ENCODE data around the gene MAP3K20. TPM values are rescaled to one million over a fixed set of nuclear protein-coding genes. Genes with fewer than 3 reads are reported as not detected.

MAP3K20 gene
- total RNA-seq, 2 donors from 2014 or later: 22.6 to 38.9 TPM

DNA sequence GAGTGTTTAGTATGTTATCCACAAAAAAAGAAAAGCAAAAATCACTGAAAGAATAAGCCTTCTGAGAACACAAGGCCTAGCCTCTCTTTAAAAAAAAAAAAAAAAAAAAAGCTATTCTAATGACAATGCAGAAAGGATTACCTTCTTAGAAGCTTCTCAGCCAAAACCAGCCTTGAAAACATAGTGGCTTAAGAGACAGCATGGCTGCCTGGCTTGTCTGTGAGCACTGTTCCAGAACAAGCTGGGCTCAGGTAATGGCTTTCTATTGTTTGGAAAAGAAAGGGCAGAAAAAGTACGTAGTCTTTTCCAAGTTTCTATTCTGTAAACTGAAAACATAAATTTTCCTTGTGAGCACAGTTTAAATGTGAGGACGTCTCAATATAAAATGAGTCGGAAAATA lies 119.5 kb downstream of the MAP3K20 start:
- TF ChIP-seq, protein P1, sequence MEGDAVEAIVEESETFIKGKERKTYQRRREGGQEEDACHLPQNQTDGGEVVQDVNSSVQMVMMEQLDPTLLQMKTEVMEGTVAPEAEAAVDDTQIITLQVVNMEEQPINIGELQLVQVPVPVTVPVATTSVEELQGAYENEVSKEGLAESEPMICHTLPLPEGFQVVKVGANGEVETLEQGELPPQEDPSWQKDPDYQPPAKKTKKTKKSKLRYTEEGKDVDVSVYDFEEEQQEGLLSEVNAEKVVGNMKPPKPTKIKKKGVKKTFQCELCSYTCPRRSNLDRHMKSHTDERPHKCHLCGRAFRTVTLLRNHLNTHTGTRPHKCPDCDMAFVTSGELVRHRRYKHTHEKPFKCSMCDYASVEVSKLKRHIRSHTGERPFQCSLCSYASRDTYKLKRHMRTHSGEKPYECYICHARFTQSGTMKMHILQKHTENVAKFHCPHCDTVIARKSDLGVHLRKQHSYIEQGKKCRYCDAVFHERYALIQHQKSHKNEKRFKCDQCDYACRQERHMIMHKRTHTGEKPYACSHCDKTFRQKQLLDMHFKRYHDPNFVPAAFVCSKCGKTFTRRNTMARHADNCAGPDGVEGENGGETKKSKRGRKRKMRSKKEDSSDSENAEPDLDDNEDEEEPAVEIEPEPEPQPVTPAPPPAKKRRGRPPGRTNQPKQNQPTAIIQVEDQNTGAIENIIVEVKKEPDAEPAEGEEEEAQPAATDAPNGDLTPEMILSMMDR (IDR thresholded peaks at IDR 0.05): no peak
- H3K27me3 ChIP-seq: no peaks in the 10 kb centered on the region
- intact Hi-C loops (cut with DNase I): no loop called here
- no peaks in the 10 kb centered on the region for H3K4me1 ChIP-seq
- H3K36me3 ChIP-seq: no peaks in the 10 kb centered on the region
- no peak overlapping the region for H3K9ac ChIP-seq (ENCODE audit: low read depth in 2 of 2, low read length in 2 of 2)
- no peak overlapping the region for H3K4me3 ChIP-seq
- DNase-seq: no peak
- no peak overlapping the region for H3K27ac ChIP-seq
- H3K9me3 ChIP-seq: no peaks in the 10 kb centered on the region

DNA sequence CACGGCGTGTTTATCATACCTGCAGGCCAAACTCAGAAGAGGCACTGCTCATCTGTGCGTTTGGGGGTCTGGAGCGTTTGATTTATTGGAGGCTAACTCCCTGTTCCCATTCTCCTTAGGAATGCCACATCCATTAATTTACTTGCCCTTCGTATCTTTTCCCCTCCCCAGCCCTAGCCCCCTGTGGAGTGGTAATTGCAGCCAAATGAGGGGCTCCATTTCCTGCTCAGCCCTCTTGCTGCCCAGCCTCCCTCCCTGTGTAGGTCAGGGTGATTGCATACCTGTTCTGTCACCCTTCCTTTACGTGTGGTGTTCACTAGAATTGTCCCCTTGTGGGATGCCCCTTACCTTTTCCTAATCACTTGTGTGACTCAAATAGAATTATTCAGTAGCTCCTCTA lies 120.4 kb downstream of the MAP3K20 start:
- no peaks in the 10 kb centered on the region for H3K4me1 ChIP-seq
- intact Hi-C loops (cut with DNase I): no loop called here
- TF ChIP-seq, protein P1 (IDR thresholded peaks at IDR 0.05): no peak
- H3K36me3 ChIP-seq: no peaks in the 10 kb centered on the region
- no peak overlapping the region for H3K27ac ChIP-seq
- H3K4me3 ChIP-seq: no peak overlapping the region
- H3K9ac ChIP-seq (ENCODE audit: low read depth in 2 of 2, low read length in 2 of 2): no peak overlapping the region
- H3K9me3 ChIP-seq: no peaks in the 10 kb centered on the region
- H3K27me3 ChIP-seq: no peaks in the 10 kb centered on the region
- DNase-seq: no peak

DNA sequence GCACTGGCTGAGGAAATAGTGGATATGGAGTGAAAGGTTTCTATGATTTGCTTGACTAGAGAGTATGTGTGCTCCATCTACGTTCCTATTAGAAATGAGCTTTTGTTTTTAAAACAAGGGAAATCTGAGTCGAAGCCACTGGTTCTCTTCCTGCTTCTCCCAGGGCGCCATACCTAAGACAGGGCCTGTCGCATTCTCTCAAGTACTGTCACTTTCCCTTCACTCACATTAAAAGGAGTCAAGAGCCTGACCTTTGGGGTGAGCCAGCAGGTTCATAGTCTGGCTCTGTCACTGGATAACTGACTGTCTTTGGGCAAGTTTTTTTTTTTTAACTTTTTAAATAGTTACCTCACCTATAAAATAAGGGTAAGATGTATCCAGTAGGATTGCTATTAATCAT lies 121.0 kb downstream of the MAP3K20 start:
- TF ChIP-seq, protein P1 (IDR thresholded peaks at IDR 0.05): no peak
- Histone ChIP-seq H3K9ac (ENCODE audit: low read depth in 2 of 2, low read length in 2 of 2) (no peak overlapping the region), H3K4me3 (no peak overlapping the region), H3K27ac (no peak overlapping the region), H3K36me3 (no peaks in the 10 kb centered on the region), H3K9me3 (no peaks in the 10 kb centered on the region), H3K4me1 (no peaks in the 10 kb centered on the region), H3K27me3 (no peaks in the 10 kb centered on the region)
- intact Hi-C loops (cut with DNase I): no loop called here
- no peak for DNase-seq

DNA sequence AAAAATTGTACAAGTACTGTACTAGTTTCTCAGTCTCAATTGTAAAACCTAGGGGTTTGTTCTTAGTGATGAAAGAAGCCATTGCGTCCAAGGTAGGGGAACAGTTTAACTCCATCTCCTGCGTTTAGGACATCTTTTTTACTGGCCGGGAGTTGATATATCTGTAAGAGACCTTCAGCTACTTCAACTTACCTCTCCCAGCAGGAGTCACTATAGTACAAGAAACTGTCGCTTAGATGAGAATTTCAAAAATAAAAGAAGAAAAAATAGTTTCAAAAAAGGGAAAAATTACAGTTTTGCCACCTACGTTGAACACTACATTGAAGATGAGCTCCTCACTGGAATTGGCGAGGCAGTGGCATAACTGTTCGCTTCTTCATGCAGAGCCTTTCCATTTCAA lies 122.7 kb downstream of the MAP3K20 start:
- no peak overlapping the region for H3K4me3 ChIP-seq
- no peaks in the 10 kb centered on the region for H3K4me1 ChIP-seq
- H3K36me3 ChIP-seq: no peaks in the 10 kb centered on the region
- TF ChIP-seq, protein P1 (IDR thresholded peaks at IDR 0.05): no peak
- DNase-seq: no peak
- no peaks in the 10 kb centered on the region for H3K9me3 ChIP-seq
- intact Hi-C loops (cut with DNase I): no loop called here
- H3K27me3 ChIP-seq: no peaks in the 10 kb centered on the region
- H3K27ac ChIP-seq: no peak overlapping the region
- no peak overlapping the region for H3K9ac ChIP-seq (ENCODE audit: low read depth in 2 of 2, low read length in 2 of 2)

DNA sequence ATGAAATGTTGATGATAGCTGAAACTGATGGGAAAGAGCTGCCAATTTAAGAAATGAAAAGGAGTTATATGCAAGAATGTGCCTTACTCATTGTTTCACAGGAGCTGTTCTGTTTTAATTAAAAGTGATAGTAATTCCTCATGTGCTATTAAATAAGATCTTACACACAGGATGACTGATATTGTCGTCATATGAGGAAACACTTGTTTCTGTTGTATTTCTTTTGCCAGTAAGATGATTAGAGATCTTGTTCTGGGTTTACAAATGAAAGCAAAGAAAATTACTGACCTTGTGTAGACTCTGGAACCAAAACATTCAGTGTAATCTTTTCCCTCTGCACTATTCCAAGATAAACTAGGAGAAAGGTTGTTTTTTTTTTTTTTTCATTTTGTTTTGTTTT lies 123.6 kb downstream of the MAP3K20 start:
- intact Hi-C loops (cut with DNase I): no loop called here
- H3K27ac ChIP-seq: no peak overlapping the region
- no peaks in the 10 kb centered on the region for H3K36me3 ChIP-seq
- no peak for DNase-seq
- H3K27me3 ChIP-seq: no peaks in the 10 kb centered on the region
- H3K9ac ChIP-seq (ENCODE audit: low read depth in 2 of 2, low read length in 2 of 2): no peak overlapping the region
- no peaks in the 10 kb centered on the region for H3K9me3 ChIP-seq
- TF ChIP-seq, protein P1 (IDR thresholded peaks at IDR 0.05): no peak
- H3K4me3 ChIP-seq: no peak overlapping the region
- no peaks in the 10 kb centered on the region for H3K4me1 ChIP-seq

DNA sequence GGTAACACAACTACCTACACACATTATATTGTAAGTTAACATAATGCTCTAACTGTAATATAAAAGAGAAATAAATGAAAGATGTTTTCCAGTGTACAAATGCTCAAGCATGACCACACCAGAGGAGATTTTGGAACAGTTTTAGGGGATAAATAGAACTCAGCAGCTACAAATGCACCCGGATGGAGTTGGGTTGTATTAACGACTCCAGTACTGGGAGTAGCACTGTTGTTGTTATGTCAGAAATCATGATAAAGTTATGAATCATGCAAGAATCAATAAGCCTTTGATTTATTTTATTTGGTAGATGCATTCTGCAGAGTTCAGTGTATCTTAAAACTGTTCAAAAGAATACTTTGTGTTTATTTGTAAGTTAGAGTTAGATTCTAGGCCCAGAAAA lies 126.9 kb downstream of the MAP3K20 start:
- no peak overlapping the region for H3K4me3 ChIP-seq
- no peaks in the 10 kb centered on the region for H3K27me3 ChIP-seq
- no peaks in the 10 kb centered on the region for H3K9me3 ChIP-seq
- no peaks in the 10 kb centered on the region for H3K36me3 ChIP-seq
- TF ChIP-seq, protein P1 (IDR thresholded peaks at IDR 0.05): no peak
- DNase-seq: no peak
- no peak overlapping the region for H3K9ac ChIP-seq (ENCODE audit: low read depth in 2 of 2, low read length in 2 of 2)
- no peak overlapping the region for H3K27ac ChIP-seq
- intact Hi-C loops (cut with DNase I): no loop called here
- H3K4me1 ChIP-seq: no peaks in the 10 kb centered on the region

All from colonic mucosa (tissue), 4 donors.